Measurements from ENCODE around the gene TRPC4AP. TPM values are rescaled to one million over a fixed set of nuclear protein-coding genes. Genes with fewer than 3 reads are reported as not detected.

The TRPC4AP gene
- total RNA-seq, 1 donor from 2014 or later, result 54.1 TPM

DNA sequence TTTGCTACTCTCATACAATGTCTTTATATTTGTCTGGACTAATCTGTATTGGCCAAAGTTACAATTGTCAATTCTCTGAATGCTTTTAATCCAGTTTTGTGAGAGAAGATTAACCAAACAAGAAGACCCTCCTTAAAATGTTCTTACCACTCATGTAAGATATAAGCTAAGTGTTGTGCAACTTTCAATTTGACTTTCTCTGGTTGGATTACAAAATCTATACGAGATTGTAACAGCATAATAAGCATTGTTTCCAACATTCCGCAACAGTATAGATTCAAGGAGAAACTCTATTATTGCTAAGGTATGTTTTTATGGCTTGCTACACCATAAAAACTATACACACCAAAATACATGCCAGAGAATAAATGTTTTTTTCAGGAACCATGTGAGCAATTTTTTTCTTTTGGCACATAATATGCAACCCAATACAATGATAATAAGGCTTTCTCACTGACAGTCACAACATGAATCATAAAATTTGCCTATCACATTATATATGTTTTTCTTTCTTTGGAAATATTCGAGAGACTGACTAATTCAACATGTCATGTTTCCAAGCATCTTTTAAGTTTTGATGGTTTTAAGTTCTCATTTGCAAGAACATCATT lies 12.2 kb upstream of the TRPC4AP start:
- H3K27me3 ChIP-seq, result no peaks in the 10 kb centered on the region
- intact Hi-C loops (cut with DNase I), result no loop called here
- TF ChIP-seq, protein P1, sequence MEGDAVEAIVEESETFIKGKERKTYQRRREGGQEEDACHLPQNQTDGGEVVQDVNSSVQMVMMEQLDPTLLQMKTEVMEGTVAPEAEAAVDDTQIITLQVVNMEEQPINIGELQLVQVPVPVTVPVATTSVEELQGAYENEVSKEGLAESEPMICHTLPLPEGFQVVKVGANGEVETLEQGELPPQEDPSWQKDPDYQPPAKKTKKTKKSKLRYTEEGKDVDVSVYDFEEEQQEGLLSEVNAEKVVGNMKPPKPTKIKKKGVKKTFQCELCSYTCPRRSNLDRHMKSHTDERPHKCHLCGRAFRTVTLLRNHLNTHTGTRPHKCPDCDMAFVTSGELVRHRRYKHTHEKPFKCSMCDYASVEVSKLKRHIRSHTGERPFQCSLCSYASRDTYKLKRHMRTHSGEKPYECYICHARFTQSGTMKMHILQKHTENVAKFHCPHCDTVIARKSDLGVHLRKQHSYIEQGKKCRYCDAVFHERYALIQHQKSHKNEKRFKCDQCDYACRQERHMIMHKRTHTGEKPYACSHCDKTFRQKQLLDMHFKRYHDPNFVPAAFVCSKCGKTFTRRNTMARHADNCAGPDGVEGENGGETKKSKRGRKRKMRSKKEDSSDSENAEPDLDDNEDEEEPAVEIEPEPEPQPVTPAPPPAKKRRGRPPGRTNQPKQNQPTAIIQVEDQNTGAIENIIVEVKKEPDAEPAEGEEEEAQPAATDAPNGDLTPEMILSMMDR (IDR thresholded peaks at IDR 0.05), result no peak
- DNase-seq (ENCODE audit: low spot score in 2 of 2), result no peak
- no peak overlapping the region for H3K27ac ChIP-seq
- H3K36me3 ChIP-seq, result peaks cover under 1 to 7% of the 10 kb centered on the region in 2 donors
- H3K9me3 ChIP-seq, result no peaks in the 10 kb centered on the region
- H3K4me1 ChIP-seq, result no peaks in the 10 kb centered on the region
- no peak overlapping the region for H3K4me3 ChIP-seq

DNA sequence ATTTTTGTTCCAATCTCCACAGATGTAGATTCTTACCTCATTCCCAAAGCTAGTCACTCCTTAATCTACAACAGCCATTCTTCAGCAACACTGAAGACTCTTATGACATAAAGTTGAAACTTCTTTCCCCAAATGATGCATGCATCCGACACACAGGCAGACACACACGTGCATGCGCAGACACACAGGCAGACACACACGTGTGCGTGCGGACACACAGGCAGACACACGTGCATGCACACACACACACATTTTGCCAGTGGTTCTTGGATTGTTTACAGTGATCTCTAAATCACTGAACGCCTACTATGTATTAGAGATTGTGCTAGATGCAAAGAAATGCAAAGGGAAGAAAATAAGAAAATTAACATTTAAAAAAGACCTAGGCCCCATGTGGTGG lies 9.0 kb upstream of the TRPC4AP start:
- no peak overlapping the region for H3K4me3 ChIP-seq
- no peaks in the 10 kb centered on the region for H3K9me3 ChIP-seq
- H3K36me3 ChIP-seq, result no peaks in the 10 kb centered on the region
- TF ChIP-seq, protein P1 (IDR thresholded peaks at IDR 0.05), result no peak
- H3K4me1 ChIP-seq, result no peaks in the 10 kb centered on the region
- no peak overlapping the region for H3K27ac ChIP-seq
- intact Hi-C loops (cut with DNase I), result no loop called here
- no peaks in the 10 kb centered on the region for H3K27me3 ChIP-seq
- DNase-seq (ENCODE audit: low spot score in 2 of 2), result no peak

DNA sequence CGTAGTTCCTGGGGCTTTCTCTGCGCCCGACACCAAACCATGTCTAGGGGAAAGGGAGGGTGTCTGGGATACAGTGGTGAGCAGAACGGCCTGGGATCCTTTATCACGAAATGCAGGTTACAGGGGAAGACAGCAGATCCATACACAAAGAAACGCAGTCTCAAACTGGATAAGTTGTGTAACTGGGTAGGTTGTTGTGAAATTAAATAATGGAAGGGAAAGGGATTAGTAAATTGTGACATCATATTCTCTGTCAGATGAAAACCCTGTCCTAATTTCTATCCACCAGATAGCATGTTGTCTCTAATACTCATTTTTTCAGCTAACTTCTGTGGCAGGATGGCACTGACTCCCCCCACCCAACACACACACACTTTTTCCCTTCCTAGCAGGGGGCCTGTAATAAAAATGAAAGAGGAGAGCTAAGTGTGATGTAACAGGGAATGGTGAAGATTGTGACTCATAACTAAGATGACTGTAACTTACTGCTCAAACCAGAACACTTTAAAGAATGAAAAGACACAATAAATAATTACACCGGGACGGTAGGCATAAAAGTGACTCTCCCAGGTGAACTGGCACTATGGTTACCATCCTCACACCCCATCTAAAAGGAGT lies 769 bp upstream of the TRPC4AP start:
- TF ChIP-seq, protein P1 (IDR thresholded peaks at IDR 0.05), result no peak
- Histone ChIP-seq H3K9me3 (no peaks in the 10 kb centered on the region), H3K27ac (peak overlapping the region; percentile 97), H3K27me3 (no peaks in the 10 kb centered on the region), H3K4me1 (peaks cover 0 to 19% of the 10 kb centered on the region in 2 donors), H3K36me3 (peaks cover 4 to 5% of the 10 kb centered on the region in 2 donors), H3K4me3 (peak overlapping the region; percentile 95 to 99)
- no peak for DNase-seq (ENCODE audit: low spot score in 2 of 2)
- intact Hi-C loops (cut with DNase I), result loop anchor here (1.0 to 5.0 kb wide), 7 partner anchors 39 to 266 kb away; partner anchors contain the start of genes ACSS2, EDEM2, GGT7 and GSS

DNA sequence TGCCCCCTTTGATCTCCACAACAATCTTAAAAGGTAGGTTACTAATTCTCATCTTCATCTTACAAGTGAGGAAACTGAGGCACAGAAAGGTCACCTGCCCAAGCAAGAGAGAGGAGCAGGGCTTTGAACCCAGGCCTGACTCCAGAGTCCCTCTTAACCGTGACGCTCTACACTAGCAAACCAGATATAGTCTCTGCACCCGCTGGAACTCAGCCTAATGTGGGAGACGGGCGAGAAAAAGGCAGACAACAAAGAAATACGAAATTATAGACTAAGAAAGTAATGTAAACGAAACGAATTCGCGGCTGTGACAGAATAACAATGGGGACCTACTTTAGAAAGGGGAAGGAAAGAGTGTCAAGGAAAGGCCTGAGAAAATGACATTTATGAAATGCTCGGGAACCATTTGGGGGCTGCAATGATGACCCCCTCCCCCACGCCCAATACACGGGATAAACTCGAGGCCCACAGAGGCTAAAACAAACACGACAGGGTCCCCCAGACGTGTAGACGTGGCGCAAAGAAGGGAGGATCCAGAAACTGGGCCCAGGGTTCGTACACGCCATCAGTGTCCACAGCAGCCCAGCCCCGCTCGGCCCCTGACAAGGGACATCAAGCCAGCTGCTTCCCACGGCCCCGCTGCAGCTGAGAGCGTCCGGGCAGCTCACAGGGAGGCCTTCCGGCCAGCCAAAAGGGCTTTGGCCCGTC lies 637 bp downstream of the TRPC4AP start:
- peak overlapping the region; percentile 95 to 99 for H3K4me3 ChIP-seq
- no peaks in the 10 kb centered on the region for H3K27me3 ChIP-seq
- intact Hi-C loops (cut with DNase I), result loop anchor here (2.0 to 5.0 kb wide), 6 partner anchors 37 to 265 kb away; partner anchors contain the start of genes EDEM2, GGT7, GSS and MYH7B
- peaks cover 0 to 26% of the 10 kb centered on the region in 2 donors for H3K4me1 ChIP-seq
- no peaks in the 10 kb centered on the region for H3K9me3 ChIP-seq
- no peak for DNase-seq (ENCODE audit: low spot score in 2 of 2)
- TF ChIP-seq, protein P1 (IDR thresholded peaks at IDR 0.05), result no peak
- H3K27ac ChIP-seq, result peak overlapping the region; percentile 97
- peaks cover 4 to 5% of the 10 kb centered on the region in 2 donors for H3K36me3 ChIP-seq

DNA sequence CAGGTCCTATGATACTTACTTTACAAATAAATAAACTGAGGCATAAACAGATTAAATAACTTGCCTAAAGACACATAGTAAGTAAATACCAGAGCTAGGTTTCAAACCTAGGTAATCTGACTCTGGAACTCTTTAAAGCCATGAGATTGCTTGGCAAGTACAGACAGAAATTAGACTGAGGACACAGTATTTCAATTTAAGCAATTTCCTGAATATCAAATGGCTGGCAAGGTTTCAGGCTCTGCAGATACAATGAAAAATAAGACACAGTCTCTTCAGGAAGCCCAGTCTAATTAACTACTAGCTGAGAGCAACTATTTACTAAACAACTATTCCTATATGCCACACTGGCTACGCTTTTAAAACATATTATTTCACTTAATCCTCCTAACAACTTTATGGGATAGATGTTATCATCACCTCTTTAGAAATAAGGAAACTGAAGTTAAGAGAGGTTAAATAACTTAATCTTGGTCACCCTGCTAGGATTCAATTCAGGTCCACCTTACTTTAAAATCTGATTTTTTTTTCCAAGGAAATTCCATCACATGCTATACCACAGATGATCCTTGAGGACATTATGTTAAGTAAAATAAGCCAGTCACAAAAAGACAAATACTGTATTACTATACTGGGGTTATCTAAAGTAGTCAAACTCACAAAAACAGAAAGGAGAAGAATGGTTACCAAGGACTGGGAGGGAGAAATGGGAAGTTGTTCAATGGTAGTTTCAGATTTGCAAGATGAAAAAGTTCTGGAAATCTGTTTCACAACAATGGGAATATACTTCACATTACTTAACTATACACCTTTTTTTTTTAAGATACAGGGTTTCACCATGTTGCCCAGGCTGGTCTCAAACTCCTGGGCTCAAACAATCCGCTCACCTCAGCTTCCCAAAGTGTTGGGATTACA lies 4.1 kb downstream of the TRPC4AP start:
- H3K27ac ChIP-seq, result no peak overlapping the region
- no peak for DNase-seq (ENCODE audit: low spot score in 2 of 2)
- no peak overlapping the region for H3K4me3 ChIP-seq
- intact Hi-C loops (cut with DNase I), result no loop called here
- peaks cover 0 to 28% of the 10 kb centered on the region in 2 donors for H3K4me1 ChIP-seq
- H3K9me3 ChIP-seq, result no peaks in the 10 kb centered on the region
- TF ChIP-seq, protein P1 (IDR thresholded peaks at IDR 0.05), result no peak
- H3K36me3 ChIP-seq, result peaks cover 4 to 5% of the 10 kb centered on the region in 2 donors
- no peaks in the 10 kb centered on the region for H3K27me3 ChIP-seq

All from ascending aorta (tissue), 2 donors.